MCF 10A (cell line): ENCODE data around the gene TGFB1I1. TPM values are rescaled to one million over a fixed set of nuclear protein-coding genes. Genes with fewer than 3 reads are reported as not detected.

ENCODE experiments used
- BruUV-seq: library from RNA; stranded (reverse); fragments of 400-500 nt; replicated peaks from 2 replicates; lab custom pipeline; 2021; lab: Mats Ljungman, UMichigan
- CTCF ChIA-PET: fragments of 300-600 bp; sonication (Branson Sonifier 250); formaldehyde crosslinking; extraction: SDS; loops from one replicate; lab custom pipeline; 2021; ENCODE audit warnings: antibody characterized with exemption, inconsistent platforms; lab: Yijun Ruan, JAX
- POLR2A ChIA-PET: fragments of 300-600, 350-650 bp; sonication (Branson Sonifier 250); formaldehyde crosslinking; extraction: SDS; loops from one replicate; lab custom pipeline; 2020; ENCODE audit warnings: antibody characterized with exemption, inconsistent platforms; lab: Yijun Ruan, JAX
- DNase-seq: peaks from one replicate; pipeline ENCODE4 v3.0.0-alpha.2; 2018; ENCODE audit not compliant: unreplicated experiment
- H3K27ac Mint-ChIP-seq: one replicate; pipeline ENCODE4 v1.8.0; 2022; ENCODE audit warnings: mild to moderate bottlenecking, low read depth, mixed read lengths; ENCODE audit not compliant: unreplicated experiment
- H3K27me3 Mint-ChIP-seq: one replicate; pipeline ENCODE4 v1.8.0; 2022; ENCODE audit warnings: mixed read lengths; ENCODE audit not compliant: insufficient read depth, unreplicated experiment
- H3K36me3 Mint-ChIP-seq: one replicate; pipeline ENCODE4 v1.8.0; 2022; ENCODE audit warnings: mild to moderate bottlenecking, moderate library complexity, mixed read lengths; ENCODE audit not compliant: insufficient read depth, unreplicated experiment
- H3K4me1 Mint-ChIP-seq: one replicate; pipeline ENCODE4 v1.8.0; 2022; ENCODE audit warnings: mixed read lengths; ENCODE audit not compliant: insufficient read depth, unreplicated experiment
- H3K4me3 Mint-ChIP-seq: one replicate; pipeline ENCODE4 v1.8.0; 2022; ENCODE audit warnings: mild to moderate bottlenecking, moderate library complexity, mixed read lengths; ENCODE audit not compliant: unreplicated experiment
- H3K9me3 Mint-ChIP-seq: one replicate; pipeline ENCODE4 v1.8.0; 2022; ENCODE audit warnings: mixed read lengths; ENCODE audit not compliant: unreplicated experiment
- intact Hi-C: fragments of 100-400 bp; cut with micrococcal nuclease; formaldehyde crosslinking; loops from 2 replicates; pipeline ENCODE4 v1.14.1; 2022
- total RNA-seq: library from RNA; stranded (reverse); gene quantifications from 2 replicates; pipeline ENCODE4 v1.2.3, GENCODE V29; 2022
- TF ChIP-seq, protein P1 (sequence below): fragments of 200-600 bp; IDR thresholded peaks from one replicate; pipeline ENCODE4 v1.8.0; 2022; ENCODE audit warnings: antibody characterized with exemption, mild to moderate bottlenecking; ENCODE audit not compliant: unreplicated experiment

TGFB1I1 gene
- total RNA-seq, 1 experiment from 2014 or later = 14.7 TPM

DNA sequence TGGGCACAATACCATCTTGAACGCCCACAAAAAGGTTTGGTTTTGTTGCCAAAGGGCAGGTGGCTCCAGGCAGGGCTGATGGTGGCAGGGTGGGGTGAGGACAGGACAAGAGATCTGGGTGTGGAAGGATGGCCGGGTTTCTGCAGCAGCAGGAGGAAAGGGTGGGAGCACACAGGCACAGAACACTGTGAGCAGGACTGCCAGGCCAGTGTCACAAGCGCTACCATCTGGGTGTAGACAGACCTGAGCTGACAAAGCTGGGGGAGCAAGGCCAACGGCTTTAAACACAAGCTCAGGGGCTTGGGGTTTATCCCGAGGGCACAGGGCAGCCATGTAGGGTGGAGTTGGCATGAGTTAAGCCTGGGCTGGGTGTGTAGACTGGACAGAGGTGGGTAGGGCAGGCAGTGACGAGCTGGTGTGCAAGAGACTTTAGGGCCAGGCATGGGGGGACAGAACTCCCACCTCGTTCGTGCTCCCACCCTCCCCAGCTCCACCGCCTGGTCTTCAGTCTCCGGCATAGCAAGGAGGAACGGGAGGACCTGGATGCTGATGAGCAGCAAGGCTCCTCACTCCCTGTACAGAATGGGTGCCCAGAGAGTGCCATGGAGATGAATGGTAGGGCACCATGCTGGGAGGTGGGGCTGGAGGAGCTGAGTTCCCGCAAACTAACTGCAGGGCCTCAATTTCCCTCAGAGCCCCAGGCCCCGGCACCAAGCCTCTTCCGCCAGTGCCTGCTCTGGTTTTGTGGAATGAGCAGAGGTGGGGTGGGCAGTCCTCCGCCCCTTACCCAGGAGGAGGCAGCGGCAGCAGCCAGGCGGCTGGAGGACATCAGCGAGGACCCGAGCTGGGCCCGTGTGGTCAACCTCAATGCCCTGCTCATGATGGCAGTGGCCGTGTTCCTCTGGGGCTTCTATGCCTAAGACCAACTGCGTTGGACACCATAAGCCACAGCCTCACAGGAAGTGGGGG lies 17.9 kb downstream of the TGFB1I1 start:
- H3K4me1 Mint-ChIP-seq = no peaks in the 10 kb centered on the region
- TSS peak; percentile 28 for BruUV-seq
- no peak for DNase-seq
- H3K36me3 Mint-ChIP-seq = peaks cover 15% of the 10 kb centered on the region
- TF ChIP-seq, protein P1, sequence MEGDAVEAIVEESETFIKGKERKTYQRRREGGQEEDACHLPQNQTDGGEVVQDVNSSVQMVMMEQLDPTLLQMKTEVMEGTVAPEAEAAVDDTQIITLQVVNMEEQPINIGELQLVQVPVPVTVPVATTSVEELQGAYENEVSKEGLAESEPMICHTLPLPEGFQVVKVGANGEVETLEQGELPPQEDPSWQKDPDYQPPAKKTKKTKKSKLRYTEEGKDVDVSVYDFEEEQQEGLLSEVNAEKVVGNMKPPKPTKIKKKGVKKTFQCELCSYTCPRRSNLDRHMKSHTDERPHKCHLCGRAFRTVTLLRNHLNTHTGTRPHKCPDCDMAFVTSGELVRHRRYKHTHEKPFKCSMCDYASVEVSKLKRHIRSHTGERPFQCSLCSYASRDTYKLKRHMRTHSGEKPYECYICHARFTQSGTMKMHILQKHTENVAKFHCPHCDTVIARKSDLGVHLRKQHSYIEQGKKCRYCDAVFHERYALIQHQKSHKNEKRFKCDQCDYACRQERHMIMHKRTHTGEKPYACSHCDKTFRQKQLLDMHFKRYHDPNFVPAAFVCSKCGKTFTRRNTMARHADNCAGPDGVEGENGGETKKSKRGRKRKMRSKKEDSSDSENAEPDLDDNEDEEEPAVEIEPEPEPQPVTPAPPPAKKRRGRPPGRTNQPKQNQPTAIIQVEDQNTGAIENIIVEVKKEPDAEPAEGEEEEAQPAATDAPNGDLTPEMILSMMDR = no peak
- no peak overlapping the region for H3K4me3 Mint-ChIP-seq
- intact Hi-C loops = no loop called here
- ChIA-PET CTCF (interaction anchor here (0.6 to 4.1 kb wide), 6 partner anchors 10 to 379 kb away, joined by 3 to 19 read pairs (median 4); partner anchors contain the start of gene ARMC5), POLR2A (interaction anchor here (0.6 to 1.3 kb wide), 5 partner anchors 13 to 383 kb away, joined by 3 to 4 read pairs (median 3); partner anchors contain the start of genes ARMC5 and RUSF1)
- no peaks in the 10 kb centered on the region for H3K9me3 Mint-ChIP-seq
- no peaks in the 10 kb centered on the region for H3K27me3 Mint-ChIP-seq
- no peak overlapping the region for H3K27ac Mint-ChIP-seq

DNA sequence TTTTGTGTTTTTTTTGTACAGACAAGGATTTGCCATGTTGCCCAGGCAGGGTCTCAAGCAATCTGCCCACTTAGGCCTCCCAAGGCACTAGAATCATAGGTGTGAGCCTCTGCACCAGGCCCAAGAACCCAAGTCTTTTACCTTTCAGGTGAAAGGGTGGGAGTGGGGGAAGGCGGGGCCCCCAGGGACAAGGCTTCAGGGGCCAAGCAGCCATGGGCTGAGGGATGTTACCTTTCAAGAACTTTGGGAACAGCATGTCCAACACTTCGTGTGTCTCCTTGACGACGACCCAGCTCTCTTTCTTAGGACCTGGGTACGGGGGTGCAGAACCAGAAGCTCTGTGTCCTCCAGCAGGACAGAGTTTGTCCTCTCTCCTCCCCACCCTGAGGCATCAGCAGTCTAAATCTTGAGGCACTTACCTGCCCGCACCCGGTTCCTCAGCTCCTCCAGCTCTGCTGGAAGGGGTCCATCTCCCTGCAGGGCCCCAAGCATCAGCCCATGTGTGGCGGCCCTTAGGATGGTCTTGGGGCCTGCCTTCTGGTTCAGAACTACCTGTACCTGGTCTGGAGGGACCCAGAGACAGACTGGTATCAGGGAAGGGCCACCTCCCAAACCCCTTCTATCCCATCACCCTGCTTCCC lies 19.9 kb downstream of the TGFB1I1 start:
- Mint-ChIP-seq H3K4me1 (no peaks in the 10 kb centered on the region), H3K27ac (no peak overlapping the region), H3K27me3 (no peaks in the 10 kb centered on the region), H3K9me3 (no peaks in the 10 kb centered on the region), H3K4me3 (no peak overlapping the region), H3K36me3 (peaks cover 21% of the 10 kb centered on the region)
- no peak for DNase-seq
- intact Hi-C loops = no loop called here
- CTCF ChIA-PET = interaction anchor here (0.9 kb wide), 1 partner anchor 31 kb away, joined by 3 read pairs; no protein-coding TSS in a partner anchor
- no TSS peak for BruUV-seq
- TF ChIP-seq, protein P1 = no peak
- POLR2A ChIA-PET = no interaction called here

DNA sequence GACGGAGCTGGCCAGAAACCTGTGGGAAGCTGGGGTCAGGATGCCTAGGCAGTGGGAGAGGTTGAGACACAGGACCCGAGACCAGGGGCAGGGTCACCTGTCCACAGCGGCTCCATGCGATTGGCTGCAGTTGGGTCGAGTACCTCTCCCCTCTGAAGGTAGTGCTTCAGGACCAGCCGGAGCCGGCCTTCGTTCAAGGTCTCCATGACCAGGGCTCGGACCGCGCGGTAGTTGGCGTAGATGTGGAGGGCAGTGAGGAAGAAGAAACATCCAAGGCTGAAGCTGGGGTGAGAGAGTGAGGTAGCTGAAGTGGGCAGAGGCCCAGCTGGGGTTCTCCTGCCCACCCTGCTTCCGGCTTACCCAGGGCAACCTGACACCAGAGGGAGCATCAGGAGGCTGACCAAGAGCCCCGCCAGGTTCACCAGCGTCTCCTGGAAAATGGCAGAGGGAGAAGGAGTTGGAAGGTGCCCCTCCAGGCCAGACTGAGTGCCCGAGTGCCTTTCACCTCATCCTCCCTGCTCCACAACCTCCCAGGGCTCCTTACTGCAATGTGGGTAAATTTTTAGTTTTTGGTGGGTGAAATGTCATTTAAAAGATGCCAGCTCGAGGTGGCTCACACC lies 21.7 kb downstream of the TGFB1I1 start:
- BruUV-seq = no TSS peak
- no peak for DNase-seq
- TF ChIP-seq, protein P1 = no peak
- H3K4me1 Mint-ChIP-seq = no peaks in the 10 kb centered on the region
- CTCF ChIA-PET = interaction anchor here (0.6 to 2.7 kb wide), 4 partner anchors 32 to 217 kb away, joined by 3 to 9 read pairs (median 3); no protein-coding TSS in a partner anchor
- H3K27me3 Mint-ChIP-seq = no peaks in the 10 kb centered on the region
- no peak overlapping the region for H3K4me3 Mint-ChIP-seq
- intact Hi-C loops = no loop called here
- POLR2A ChIA-PET = no interaction called here
- H3K27ac Mint-ChIP-seq = no peak overlapping the region
- H3K36me3 Mint-ChIP-seq = peaks cover 25% of the 10 kb centered on the region
- H3K9me3 Mint-ChIP-seq = no peaks in the 10 kb centered on the region
